ENCODE data around the gene NEURL1B.

Gene NEURL1B

GRCh38 chr5:172691886-172692285 lies 50.8 kb downstream of the NEURL1B start:
- Mint-ChIP-seq H3K27me3 (peaks cover 13% of the 10 kb centered on the region), H3K27ac (no peak overlapping the region), H3K36me3 (no peaks in the 10 kb centered on the region), H3K4me1 (peaks cover 20% of the 10 kb centered on the region), H3K9me3 (no peaks in the 10 kb centered on the region), H3K4me3 (no peak overlapping the region)
- no peak for DNase-seq
- CTCF ChIA-PET, result no interaction called here

GRCh38 chr5:172692451-172692850 lies 51.4 kb downstream of the NEURL1B start:
- Mint-ChIP-seq H3K27me3 (peaks cover 16% of the 10 kb centered on the region), H3K27ac (no peak overlapping the region), H3K4me1 (peaks cover 26% of the 10 kb centered on the region), H3K9me3 (no peaks in the 10 kb centered on the region), H3K36me3 (no peaks in the 10 kb centered on the region), H3K4me3 (no peak overlapping the region)
- DNase-seq, result no peak
- CTCF ChIA-PET, result no interaction called here

- CTCF ChIA-PET, result no interaction called here
- Mint-ChIP-seq H3K4me3 (no peak overlapping the region), H3K36me3 (no peaks in the 10 kb centered on the region), H3K27ac (no peak overlapping the region), H3K9me3 (no peaks in the 10 kb centered on the region), H3K27me3 (peaks cover 20% of the 10 kb centered on the region), H3K4me1 (peaks cover 26% of the 10 kb centered on the region)
- DNase-seq, result no peak
Observed at GRCh38 chr5:172692981-172693380, 51.9 kb downstream of the NEURL1B start.

- CTCF ChIA-PET, result interaction anchor here (0.7 to 3.2 kb wide), 2 partner anchors 21 to 243 kb away, joined by 3 to 10 read pairs; no protein-coding TSS in a partner anchor
- no peaks in the 10 kb centered on the region for H3K36me3 Mint-ChIP-seq
- peaks cover 21% of the 10 kb centered on the region for H3K27me3 Mint-ChIP-seq
- no peaks in the 10 kb centered on the region for H3K9me3 Mint-ChIP-seq
- no peak for DNase-seq
- H3K4me1 Mint-ChIP-seq, result peaks cover 15% of the 10 kb centered on the region
- H3K4me3 Mint-ChIP-seq, result no peak overlapping the region
- no peak overlapping the region for H3K27ac Mint-ChIP-seq
Observed at GRCh38 chr5:172694061-172694460, 53.0 kb downstream of the NEURL1B start.

- Mint-ChIP-seq H3K4me3 (no peak overlapping the region), H3K36me3 (no peaks in the 10 kb centered on the region), H3K4me1 (peaks cover 11% of the 10 kb centered on the region), H3K27ac (no peak overlapping the region), H3K27me3 (peaks cover 26% of the 10 kb centered on the region), H3K9me3 (no peaks in the 10 kb centered on the region)
- CTCF ChIA-PET, result interaction anchor here (1.2 to 4.1 kb wide), 4 partner anchors 10 to 233 kb away, joined by 3 to 16 read pairs (median 7); no protein-coding TSS in a partner anchor
- no peak for DNase-seq
Observed at GRCh38 chr5:172694541-172694940, 53.5 kb downstream of the NEURL1B start.

GRCh38 chr5:172695232-172696054 lies 54.4 kb downstream of the NEURL1B start:
- H3K27ac Mint-ChIP-seq, result no peak overlapping the region
- no peaks in the 10 kb centered on the region for H3K9me3 Mint-ChIP-seq
- no peak for DNase-seq
- CTCF ChIA-PET, result interaction anchor here (1.2 to 5.8 kb wide), 6 partner anchors 10 to 234 kb away, joined by 3 to 68 read pairs (median 11); no protein-coding TSS in a partner anchor
- peaks cover 31% of the 10 kb centered on the region for H3K27me3 Mint-ChIP-seq
- no peak overlapping the region for H3K4me3 Mint-ChIP-seq
- peaks cover 9% of the 10 kb centered on the region for H3K4me1 Mint-ChIP-seq
- no peaks in the 10 kb centered on the region for H3K36me3 Mint-ChIP-seq

GRCh38 chr5:172696171-172696849 lies 55.2 kb downstream of the NEURL1B start:
- no peak for DNase-seq
- H3K36me3 Mint-ChIP-seq, result no peaks in the 10 kb centered on the region
- H3K4me1 Mint-ChIP-seq, result peaks cover 14% of the 10 kb centered on the region
- peaks cover 36% of the 10 kb centered on the region for H3K27me3 Mint-ChIP-seq
- H3K4me3 Mint-ChIP-seq, result peak overlapping the region; percentile 88
- no peak overlapping the region for H3K27ac Mint-ChIP-seq
- CTCF ChIA-PET, result interaction anchor here (0.8 to 5.8 kb wide), 9 partner anchors 9 to 216 kb away, joined by 3 to 68 read pairs (median 10); partner anchors contain the start of gene NEURL1B
- no peaks in the 10 kb centered on the region for H3K9me3 Mint-ChIP-seq

GRCh38 chr5:172697123-172698121 lies 56.4 kb downstream of the NEURL1B start:
- peak overlapping the region; percentile 87 for H3K27ac Mint-ChIP-seq
- CTCF ChIA-PET, result interaction anchor here (0.7 to 5.8 kb wide), 20 partner anchors 9 to 736 kb away, joined by 3 to 68 read pairs (median 4); partner anchors contain the start of gene NEURL1B
- H3K4me1 Mint-ChIP-seq, result peaks cover 24% of the 10 kb centered on the region
- DNase-seq, result peak; percentile 93
- H3K9me3 Mint-ChIP-seq, result no peaks in the 10 kb centered on the region
- peaks cover 43% of the 10 kb centered on the region for H3K27me3 Mint-ChIP-seq
- peak overlapping the region; percentile 88 for H3K4me3 Mint-ChIP-seq
- H3K36me3 Mint-ChIP-seq, result no peaks in the 10 kb centered on the region

- DNase-seq, result no peak
- no peaks in the 10 kb centered on the region for H3K36me3 Mint-ChIP-seq
- CTCF ChIA-PET, result interaction anchor here (1.1 to 5.8 kb wide), 5 partner anchors 16 to 248 kb away, joined by 3 to 68 read pairs (median 3); no protein-coding TSS in a partner anchor
- H3K27me3 Mint-ChIP-seq, result peaks cover 53% of the 10 kb centered on the region
- no peak overlapping the region for H3K4me3 Mint-ChIP-seq
- H3K27ac Mint-ChIP-seq, result no peak overlapping the region
- peaks cover 24% of the 10 kb centered on the region for H3K4me1 Mint-ChIP-seq
- H3K9me3 Mint-ChIP-seq, result no peaks in the 10 kb centered on the region
Observed at GRCh38 chr5:172699423-172699822, 58.4 kb downstream of the NEURL1B start.

- no peak overlapping the region for H3K4me3 Mint-ChIP-seq
- peaks cover 57% of the 10 kb centered on the region for H3K27me3 Mint-ChIP-seq
- no peaks in the 10 kb centered on the region for H3K9me3 Mint-ChIP-seq
- no peaks in the 10 kb centered on the region for H3K36me3 Mint-ChIP-seq
- no peak overlapping the region for H3K27ac Mint-ChIP-seq
- CTCF ChIA-PET, result interaction anchor here (0.7 to 5.8 kb wide), 5 partner anchors 15 to 249 kb away, joined by 3 to 68 read pairs (median 3); no protein-coding TSS in a partner anchor
- no peak for DNase-seq
- H3K4me1 Mint-ChIP-seq, result peaks cover 24% of the 10 kb centered on the region
Observed at GRCh38 chr5:172699999-172700364, 58.9 kb downstream of the NEURL1B start.

- Mint-ChIP-seq H3K4me3 (no peak overlapping the region), H3K4me1 (peaks cover 24% of the 10 kb centered on the region), H3K36me3 (no peaks in the 10 kb centered on the region), H3K27me3 (peaks cover 59% of the 10 kb centered on the region), H3K9me3 (no peaks in the 10 kb centered on the region), H3K27ac (no peak overlapping the region)
- CTCF ChIA-PET, result interaction anchor here (0.7 to 5.8 kb wide), 8 partner anchors 13 to 249 kb away, joined by 3 to 68 read pairs (median 4); no protein-coding TSS in a partner anchor
- no peak for DNase-seq
Observed at GRCh38 chr5:172700365-172701290, 59.6 kb downstream of the NEURL1B start.

GRCh38 chr5:172701291-172701656 lies 60.2 kb downstream of the NEURL1B start:
- Mint-ChIP-seq H3K27ac (no peak overlapping the region), H3K9me3 (no peaks in the 10 kb centered on the region), H3K4me3 (no peak overlapping the region), H3K4me1 (peaks cover 24% of the 10 kb centered on the region), H3K36me3 (no peaks in the 10 kb centered on the region), H3K27me3 (peaks cover 65% of the 10 kb centered on the region)
- DNase-seq, result no peak
- CTCF ChIA-PET, result interaction anchor here (1.3 to 1.6 kb wide), 3 partner anchors 12 to 231 kb away, joined by 3 to 5 read pairs (median 4); no protein-coding TSS in a partner anchor
